ENCODE results near the gene COL20A1.

GRCh38 chr20:63361519-63362435 is 68.8 kb downstream of the COL20A1 start:
- TF ChIP-seq POLR2A (IDR thresholded peaks at IDR 0.05) (no peak), CTCF (IDR thresholded peaks at IDR 0.05) (no peak), POLR2AphosphoS5 (IDR thresholded peaks at IDR 0.05) (no peak)
